Measurements from ENCODE around the gene VIL1. TPM values are rescaled to one million over a fixed set of nuclear protein-coding genes. Genes with fewer than 3 reads are reported as not detected.

Gene VIL1
- total RNA-seq, 1 donor from 2014 or later = not detected

GRCh38 chr2:218474527-218474926 lies 55.6 kb downstream of the VIL1 start:
- no peak for TF ChIP-seq CTCF (IDR thresholded peaks at IDR 0.05)
- peaks cover 12 to 68% of the 10 kb centered on the region in 2 donors for H3K36me3 ChIP-seq
- no peak for DNase-seq (ENCODE audit: low spot score in 2 of 2)
- intact Hi-C loops (cut with DNase I) = no loop called here
- H3K27me3 ChIP-seq = no peaks in the 10 kb centered on the region
- H3K27ac ChIP-seq = no peak overlapping the region
- no peak overlapping the region for H3K4me3 ChIP-seq
- no peaks in the 10 kb centered on the region for H3K4me1 ChIP-seq
- H3K9me3 ChIP-seq = no peaks in the 10 kb centered on the region

- intact Hi-C loops (cut with DNase I) = no loop called here
- no peaks in the 10 kb centered on the region for H3K27me3 ChIP-seq
- DNase-seq (ENCODE audit: low spot score in 2 of 2) = no peak
- no peak overlapping the region for H3K4me3 ChIP-seq
- TF ChIP-seq CTCF (IDR thresholded peaks at IDR 0.05) = no peak
- peaks cover 10 to 67% of the 10 kb centered on the region in 2 donors for H3K36me3 ChIP-seq
- no peak overlapping the region for H3K27ac ChIP-seq
- H3K9me3 ChIP-seq = no peaks in the 10 kb centered on the region
- H3K4me1 ChIP-seq = no peaks in the 10 kb centered on the region
Measured at GRCh38 chr2:218476676-218477075, 57.8 kb downstream of the VIL1 start.

- peaks cover 14 to 68% of the 10 kb centered on the region in 2 donors for H3K36me3 ChIP-seq
Measured at GRCh38 chr2:218477247-218477646, 58.3 kb downstream of the VIL1 start.

GRCh38 chr2:218478544-218478943 lies 59.6 kb downstream of the VIL1 start:
- H3K27me3 ChIP-seq = no peaks in the 10 kb centered on the region
- H3K4me1 ChIP-seq = no peaks in the 10 kb centered on the region
- no peak overlapping the region for H3K27ac ChIP-seq
- no peak overlapping the region for H3K4me3 ChIP-seq
- DNase-seq (ENCODE audit: low spot score in 2 of 2) = no peak
- no peaks in the 10 kb centered on the region for H3K9me3 ChIP-seq
- peaks cover 14 to 67% of the 10 kb centered on the region in 2 donors for H3K36me3 ChIP-seq
- intact Hi-C loops (cut with DNase I) = no loop called here
- no peak for TF ChIP-seq CTCF (IDR thresholded peaks at IDR 0.05)

More at GRCh38 chr2:218477247-218477646, 58.3 kb downstream of the VIL1 start:
- no peak for DNase-seq (ENCODE audit: low spot score in 2 of 2)
- H3K4me1 ChIP-seq = no peaks in the 10 kb centered on the region
- no peaks in the 10 kb centered on the region for H3K9me3 ChIP-seq
- intact Hi-C loops (cut with DNase I) = no loop called here
- H3K27me3 ChIP-seq = no peaks in the 10 kb centered on the region
- H3K4me3 ChIP-seq = no peak overlapping the region
- TF ChIP-seq CTCF (IDR thresholded peaks at IDR 0.05) = no peak
- no peak overlapping the region for H3K27ac ChIP-seq

GRCh38 chr2:218479595-218479994 lies 60.7 kb downstream of the VIL1 start:
- H3K36me3 ChIP-seq = peaks cover 17 to 65% of the 10 kb centered on the region in 2 donors
- no peaks in the 10 kb centered on the region for H3K4me1 ChIP-seq

More at GRCh38 chr2:218479595-218479994, 60.7 kb downstream of the VIL1 start:
- intact Hi-C loops (cut with DNase I) = no loop called here
- no peaks in the 10 kb centered on the region for H3K9me3 ChIP-seq
- DNase-seq (ENCODE audit: low spot score in 2 of 2) = no peak
- TF ChIP-seq CTCF (IDR thresholded peaks at IDR 0.05) = no peak
- H3K4me3 ChIP-seq = no peak overlapping the region
- no peaks in the 10 kb centered on the region for H3K27me3 ChIP-seq
- no peak overlapping the region for H3K27ac ChIP-seq
